ENCODE measurements around the gene TTLL11. TPM values are rescaled to one million over a fixed set of nuclear protein-coding genes. Genes with fewer than 3 reads are reported as not detected.

Gene TTLL11
- total and polyA plus RNA-seq, 2 experiments from 2014 or later: 4.7 to 6.7 TPM

DNA sequence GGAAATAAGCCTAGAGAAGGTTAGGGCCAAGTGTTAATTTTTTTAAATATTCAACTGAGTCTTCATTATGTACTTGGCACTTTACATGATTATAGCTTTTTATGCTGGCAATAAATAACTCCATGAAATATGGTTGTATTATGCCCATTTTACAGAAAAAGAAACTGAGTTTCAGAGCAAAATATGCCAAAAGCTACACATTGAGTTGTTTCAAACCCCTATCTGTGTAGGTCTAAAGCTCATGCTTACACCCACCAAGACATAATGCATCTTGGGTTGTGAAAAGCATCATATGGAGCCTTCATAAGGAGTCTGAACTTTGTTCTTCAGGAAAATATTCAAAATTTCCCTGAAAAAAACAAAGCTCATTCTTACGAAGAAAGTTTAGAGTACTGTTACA, 14.6 kb downstream of the TTLL11 start:
- Histone ChIP-seq H3K4me3 (no peak overlapping the region), H3K27me3 (no peaks in the 10 kb centered on the region), H3K36me3 (no peaks in the 10 kb centered on the region), H3K4me1 (ENCODE audit: low read depth) (no peaks in the 10 kb centered on the region), H3K9me3 (ENCODE audit: low read depth) (no peaks in the 10 kb centered on the region), H3K27ac (no peak overlapping the region)
- no peak for DNase-seq (ENCODE audit: low read depth in 1 of 2, low spot score in 1 of 2)
- TF ChIP-seq CTCF (IDR thresholded peaks at IDR 0.05; ENCODE audit: low read depth, low read length): no peak

DNA sequence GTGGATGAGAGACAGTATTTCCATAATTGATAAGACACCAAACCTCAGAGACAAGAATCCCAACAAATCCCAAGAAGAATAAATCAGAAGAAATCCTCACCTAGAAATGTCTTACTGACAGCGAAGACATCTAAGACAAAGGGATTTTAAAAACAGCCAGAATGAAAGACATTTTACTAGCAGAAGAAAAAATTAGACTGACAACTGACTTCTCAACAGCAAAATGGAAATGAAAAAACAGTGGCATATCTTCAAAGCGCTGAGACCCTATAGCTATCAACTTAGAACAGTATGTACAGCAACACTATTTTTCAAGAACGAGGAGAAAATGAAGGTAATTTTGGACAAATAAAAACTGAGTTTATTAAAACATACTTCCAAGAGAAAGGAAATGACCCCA, 16.3 kb downstream of the TTLL11 start:
- Histone ChIP-seq H3K27ac (no peak overlapping the region), H3K4me1 (ENCODE audit: low read depth) (no peaks in the 10 kb centered on the region), H3K9me3 (ENCODE audit: low read depth) (no peaks in the 10 kb centered on the region), H3K27me3 (no peaks in the 10 kb centered on the region), H3K36me3 (no peaks in the 10 kb centered on the region), H3K4me3 (no peak overlapping the region)
- no peak for TF ChIP-seq CTCF (IDR thresholded peaks at IDR 0.05; ENCODE audit: low read depth, low read length)
- no peak for DNase-seq (ENCODE audit: low read depth in 1 of 2, low spot score in 1 of 2)

DNA sequence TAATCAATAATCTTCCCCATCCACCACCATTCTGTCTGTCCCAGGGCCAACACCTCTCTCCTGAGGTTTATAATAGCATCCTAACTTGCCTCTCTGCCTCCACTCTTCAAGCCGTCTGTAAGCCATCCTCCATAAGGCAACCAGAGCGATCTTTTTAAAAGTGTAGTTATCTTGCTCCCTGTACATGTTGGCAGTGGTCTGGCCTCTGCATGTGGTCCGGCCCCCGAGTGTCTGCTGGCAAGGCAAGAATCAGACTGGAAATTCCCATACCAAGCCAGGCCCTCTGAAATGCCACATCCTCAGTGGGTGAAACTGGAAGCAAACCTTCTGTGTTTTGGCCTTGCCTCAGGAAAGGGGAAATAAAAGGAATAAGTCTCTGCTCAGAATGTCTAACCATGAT, 17.0 kb downstream of the TTLL11 start:
- Histone ChIP-seq H3K4me1 (ENCODE audit: low read depth) (no peaks in the 10 kb centered on the region), H3K4me3 (no peak overlapping the region), H3K27me3 (no peaks in the 10 kb centered on the region), H3K9me3 (ENCODE audit: low read depth) (no peaks in the 10 kb centered on the region), H3K36me3 (no peaks in the 10 kb centered on the region), H3K27ac (no peak overlapping the region)
- DNase-seq (ENCODE audit: low read depth in 1 of 2, low spot score in 1 of 2): no peak
- TF ChIP-seq CTCF (IDR thresholded peaks at IDR 0.05; ENCODE audit: low read depth, low read length): no peak

DNA sequence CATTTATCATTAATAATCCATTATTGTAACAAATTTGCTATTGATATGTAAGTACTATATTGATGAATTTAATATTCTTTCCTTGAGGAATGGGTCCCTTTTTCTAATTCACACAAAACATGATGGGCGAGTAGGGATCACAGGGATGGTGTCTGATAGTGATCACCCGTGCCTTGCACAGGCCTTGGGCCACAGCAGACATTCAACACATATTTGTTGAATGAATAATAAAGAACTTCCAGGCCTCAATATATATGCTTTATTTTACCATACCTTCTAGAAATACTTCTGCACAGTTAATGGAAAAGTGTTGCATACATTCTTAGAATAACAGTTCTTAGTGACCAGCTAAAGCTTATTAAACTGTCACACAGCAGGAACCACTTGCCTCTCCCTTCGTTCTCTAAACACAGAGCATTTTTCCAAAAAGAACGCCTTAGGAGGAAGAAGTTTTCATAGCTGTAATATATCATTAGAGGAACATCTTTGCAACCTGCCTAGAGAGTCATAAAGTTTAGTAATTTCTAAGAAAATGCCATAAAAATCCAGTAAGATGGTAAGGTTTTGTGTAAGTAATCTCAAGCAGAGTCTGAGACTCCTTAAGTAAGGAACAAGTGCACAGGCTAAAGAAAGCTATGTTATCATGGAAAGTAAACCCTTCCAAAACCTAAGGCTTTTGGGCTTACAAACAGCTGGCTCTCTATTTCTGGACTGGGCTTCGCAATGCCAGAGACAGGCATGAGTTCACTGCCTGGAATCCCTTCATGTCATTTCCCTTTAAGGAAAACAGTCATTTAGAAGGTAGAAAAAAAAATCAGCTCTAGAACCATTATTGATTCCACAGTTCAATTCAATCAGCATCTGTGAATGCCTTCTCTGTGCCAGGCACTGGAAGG, 17.7 kb downstream of the TTLL11 start:
- DNase-seq (ENCODE audit: low read depth in 1 of 2, low spot score in 1 of 2): no peak
- no peaks in the 10 kb centered on the region for H3K27me3 ChIP-seq
- H3K27ac ChIP-seq: no peak overlapping the region
- H3K9me3 ChIP-seq (ENCODE audit: low read depth): no peaks in the 10 kb centered on the region
- H3K4me1 ChIP-seq (ENCODE audit: low read depth): no peaks in the 10 kb centered on the region
- no peaks in the 10 kb centered on the region for H3K36me3 ChIP-seq
- no peak overlapping the region for H3K4me3 ChIP-seq
- TF ChIP-seq CTCF (IDR thresholded peaks at IDR 0.05; ENCODE audit: low read depth, low read length): no peak

DNA sequence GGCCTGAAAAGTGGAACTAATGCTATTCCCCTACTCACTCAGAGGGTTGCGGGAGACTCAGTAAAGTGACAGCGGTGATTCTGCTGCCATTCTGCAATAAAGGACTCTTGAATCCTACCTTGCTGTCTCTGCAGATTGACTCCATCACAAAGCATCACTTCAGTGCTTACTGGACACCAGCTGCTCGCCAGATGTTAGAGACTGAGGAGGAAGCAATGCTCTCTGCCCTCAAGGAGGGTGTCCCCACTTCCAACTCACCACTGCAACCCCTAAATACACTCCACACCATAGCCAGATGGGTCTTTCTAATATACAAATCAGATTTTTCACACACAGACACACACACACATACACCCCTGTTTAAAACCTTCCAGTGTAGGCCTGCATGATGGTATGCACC, 21.4 kb downstream of the TTLL11 start:
- H3K27ac ChIP-seq: no peak overlapping the region
- no peak for DNase-seq (ENCODE audit: low read depth in 1 of 2, low spot score in 1 of 2)
- no peaks in the 10 kb centered on the region for H3K27me3 ChIP-seq
- no peaks in the 10 kb centered on the region for H3K9me3 ChIP-seq (ENCODE audit: low read depth)
- no peaks in the 10 kb centered on the region for H3K36me3 ChIP-seq
- TF ChIP-seq CTCF (IDR thresholded peaks at IDR 0.05; ENCODE audit: low read depth, low read length): no peak
- H3K4me1 ChIP-seq (ENCODE audit: low read depth): no peaks in the 10 kb centered on the region
- no peak overlapping the region for H3K4me3 ChIP-seq

All from cardiac muscle cell (in vitro differentiated cells and primary cell).